Dendritic cell treated with granulocyte-macrophage colony-stimulating factor and Interleukin-4, amounts not matched to agents 40 ng/mL and 50 ng/mL, for 4 days (primary cell): ENCODE data around the gene CCZ1.
"Not testable (repeated sequence)": the region's sequence is repeated elsewhere in the genome, so short reads cannot be mapped to it uniquely, and the experiment has no call there.

Experiments
- H3K27ac Mint-ChIP-seq: one replicate; pipeline ENCODE4 v1.8.0; 2022; ENCODE audit warnings: mild to moderate bottlenecking, mixed read lengths
- H3K27me3 Mint-ChIP-seq: one replicate; pipeline ENCODE4 v1.8.0; 2022; ENCODE audit warnings: mild to moderate bottlenecking, mixed read lengths
- H3K36me3 Mint-ChIP-seq: one replicate; pipeline ENCODE4 v1.8.0; 2022; ENCODE audit warnings: low read depth, mixed read lengths
- H3K4me1 Mint-ChIP-seq: one replicate; pipeline ENCODE4 v1.8.0; 2022; ENCODE audit warnings: low read depth, mixed read lengths
- H3K4me3 Mint-ChIP-seq: one replicate; pipeline ENCODE4 v1.8.0; 2022; ENCODE audit warnings: mild to moderate bottlenecking, moderate library complexity, mixed read lengths
- H3K9me3 Mint-ChIP-seq: one replicate; pipeline ENCODE4 v1.8.0; 2022; ENCODE audit warnings: mixed read lengths
- intact Hi-C: fragments of 100-400 bp; cut with micrococcal nuclease; formaldehyde crosslinking; loops from one replicate; pipeline ENCODE4 v1.15.0; 2022

CCZ1 gene

GRCh38 chr7:5931905-5932644 lies 33.5 kb downstream of the CCZ1 start:
- H3K27me3 Mint-ChIP-seq, H3K4me3 Mint-ChIP-seq, H3K9me3 Mint-ChIP-seq, intact Hi-C loops, H3K4me1 Mint-ChIP-seq, H3K27ac Mint-ChIP-seq: not testable (repeated sequence)
- H3K36me3 Mint-ChIP-seq = peaks cover 22% of the 10 kb centered on the region

- intact Hi-C loops, H3K4me3 Mint-ChIP-seq, H3K36me3 Mint-ChIP-seq, H3K27me3 Mint-ChIP-seq, H3K9me3 Mint-ChIP-seq, H3K27ac Mint-ChIP-seq, H3K4me1 Mint-ChIP-seq: not testable (repeated sequence)
Observed at GRCh38 chr7:5934945-5935450, 36.5 kb downstream of the CCZ1 start.

- H3K36me3 Mint-ChIP-seq, H3K4me1 Mint-ChIP-seq, H3K4me3 Mint-ChIP-seq, H3K27me3 Mint-ChIP-seq, H3K9me3 Mint-ChIP-seq, intact Hi-C loops, H3K27ac Mint-ChIP-seq: not testable (repeated sequence)
Observed at GRCh38 chr7:5963205-5963604, 64.7 kb downstream of the CCZ1 start.

GRCh38 chr7:5963810-5964209 lies 65.3 kb downstream of the CCZ1 start:
- H3K9me3 Mint-ChIP-seq, H3K36me3 Mint-ChIP-seq, H3K27ac Mint-ChIP-seq, intact Hi-C loops, H3K4me3 Mint-ChIP-seq, H3K4me1 Mint-ChIP-seq, H3K27me3 Mint-ChIP-seq: not testable (repeated sequence)

- H3K4me1 Mint-ChIP-seq, H3K9me3 Mint-ChIP-seq, H3K27me3 Mint-ChIP-seq, H3K4me3 Mint-ChIP-seq, H3K36me3 Mint-ChIP-seq, H3K27ac Mint-ChIP-seq, intact Hi-C loops: not testable (repeated sequence)
Observed at GRCh38 chr7:5970347-5970911, 71.9 kb downstream of the CCZ1 start, which contains the start of gene RSPH10B. Gene RSPH10B (minus strand): TSS chr7:5970689. CDS start chr7:5967116, 3,573 bp downstream.

- intact Hi-C loops, H3K36me3 Mint-ChIP-seq, H3K4me1 Mint-ChIP-seq, H3K9me3 Mint-ChIP-seq, H3K27ac Mint-ChIP-seq, H3K4me3 Mint-ChIP-seq, H3K27me3 Mint-ChIP-seq: not testable (repeated sequence)
Observed at GRCh38 chr7:5973580-5973979, 75.0 kb downstream of the CCZ1 start.
